ENCODE measurements around the gene ZDHHC4. TPM values are rescaled to one million over a fixed set of nuclear protein-coding genes. Genes with fewer than 3 reads are reported as not detected.

Gene ZDHHC4
- 24.1 TPM for total RNA-seq

- peak within 1 kb of the TSS; percentile 69 for H3K4me3 ChIP-seq (ENCODE audit: low read length)
- H3K4me1 ChIP-seq (ENCODE audit: insufficient read depth, low read length) = peaks cover 16% of the 10 kb centered on the region
- H3K27me3 ChIP-seq (ENCODE audit: insufficient read depth, low read length) = no peaks in the 10 kb centered on the region
- no peaks in the 10 kb centered on the region for H3K9me3 ChIP-seq (ENCODE audit: low read depth, low read length)
These were observed at the start of gene ZDHHC4 for GRCh38 chr7:6577369-6578113. Gene ZDHHC4, plus strand, starts transcription at chr7:6577454. Its CDS starts 3,108 bp downstream, at chr7:6580562.

GRCh38 chr7:6528401-6529130 is 48.7 kb upstream of the ZDHHC4 start:
- Histone ChIP-seq H3K9me3 (ENCODE audit: low read depth, low read length) (no peaks in the 10 kb centered on the region), H3K27me3 (ENCODE audit: insufficient read depth, low read length) (peaks cover 12% of the 10 kb centered on the region), H3K4me3 (ENCODE audit: low read length) (no peak overlapping the region), H3K4me1 (ENCODE audit: insufficient read depth, low read length) (peaks cover 13% of the 10 kb centered on the region)

DNA sequence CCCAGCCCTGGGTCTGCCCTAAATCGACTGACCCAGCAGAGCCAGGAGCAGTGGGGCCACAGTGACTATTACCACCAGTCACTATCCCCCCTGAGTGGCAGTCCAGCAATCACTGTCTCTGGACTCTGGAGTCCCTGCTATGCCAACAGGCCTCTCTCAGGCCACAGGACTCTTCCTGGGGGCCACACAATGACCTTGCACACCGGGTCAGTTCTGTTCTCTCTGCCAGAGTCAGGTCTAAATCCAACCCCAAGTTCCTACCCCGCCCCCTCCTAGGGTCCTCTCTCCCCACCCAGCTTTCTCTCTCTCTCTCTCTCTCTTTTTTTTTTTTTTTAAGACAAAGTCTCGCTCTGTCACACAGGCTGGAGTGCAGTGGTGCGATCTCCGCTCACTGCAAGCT is 47.6 kb upstream of the ZDHHC4 start:
- no peak overlapping the region for H3K4me3 ChIP-seq (ENCODE audit: low read length)
- no peaks in the 10 kb centered on the region for H3K9me3 ChIP-seq (ENCODE audit: low read depth, low read length)
- H3K27me3 ChIP-seq (ENCODE audit: insufficient read depth, low read length) = peaks cover 12% of the 10 kb centered on the region
- peaks cover 13% of the 10 kb centered on the region for H3K4me1 ChIP-seq (ENCODE audit: insufficient read depth, low read length)

DNA sequence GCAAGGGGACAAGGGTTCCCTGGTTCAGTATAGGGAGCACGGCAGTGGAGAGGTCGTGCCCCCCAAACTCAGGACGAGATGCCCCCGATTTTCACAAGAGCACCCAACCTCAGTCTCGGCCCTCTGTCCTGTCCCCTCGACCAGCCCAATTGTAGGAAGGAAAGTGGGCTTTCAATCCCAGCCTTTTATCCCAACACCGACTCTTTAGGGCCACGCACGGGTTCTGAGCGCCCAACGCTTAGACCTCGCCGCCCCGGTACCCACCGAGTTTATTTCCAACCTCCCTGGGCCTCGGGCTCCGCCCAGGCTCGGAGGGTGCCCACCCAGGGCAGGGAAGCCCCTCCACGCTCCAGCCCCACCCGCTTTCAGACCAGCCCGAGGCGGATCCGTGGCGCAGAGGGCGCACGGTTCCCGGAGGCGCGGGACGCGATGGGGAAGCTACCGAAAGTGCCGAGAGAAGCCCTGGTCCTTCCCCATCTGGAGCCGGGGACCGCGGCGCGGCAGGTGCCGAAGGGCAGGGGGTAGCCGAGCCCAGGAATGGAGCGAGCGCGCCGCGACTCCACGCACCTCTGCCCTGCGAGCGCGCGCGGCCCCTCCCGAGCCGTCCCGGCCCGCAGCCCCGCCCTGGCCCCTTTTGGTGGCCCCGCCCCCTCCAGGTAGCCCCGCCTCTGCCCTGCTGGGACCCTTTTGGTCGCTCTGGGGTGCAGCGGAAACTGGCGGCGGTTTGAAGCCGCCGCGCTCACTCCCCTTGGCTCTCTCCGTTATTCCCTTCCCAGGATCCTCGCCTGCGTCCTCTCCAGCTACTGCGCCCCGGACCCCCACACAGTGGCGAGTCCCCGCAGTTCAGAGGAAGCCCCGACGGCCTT is 46.4 kb upstream of the ZDHHC4 start:
- peak overlapping the region; percentile 41 for H3K4me3 ChIP-seq (ENCODE audit: low read length)
- peaks cover 13% of the 10 kb centered on the region for H3K4me1 ChIP-seq (ENCODE audit: insufficient read depth, low read length)
- peaks cover 15% of the 10 kb centered on the region for H3K27me3 ChIP-seq (ENCODE audit: insufficient read depth, low read length)
- H3K9me3 ChIP-seq (ENCODE audit: low read depth, low read length) = no peaks in the 10 kb centered on the region

- Histone ChIP-seq H3K9me3 (ENCODE audit: low read depth, low read length) (no peaks in the 10 kb centered on the region), H3K4me3 (ENCODE audit: low read length) (peak overlapping the region; percentile 41), H3K27me3 (ENCODE audit: insufficient read depth, low read length) (peaks cover 17% of the 10 kb centered on the region), H3K4me1 (ENCODE audit: insufficient read depth, low read length) (peaks cover 11% of the 10 kb centered on the region)
These were observed 45.6 kb upstream of the ZDHHC4 start for GRCh38 chr7:6531492-6532279.

GRCh38 chr7:6532516-6532915 is 44.7 kb upstream of the ZDHHC4 start:
- H3K27me3 ChIP-seq (ENCODE audit: insufficient read depth, low read length) = peaks cover 9% of the 10 kb centered on the region

GRCh38 chr7:6533893-6534495 is 43.3 kb upstream of the ZDHHC4 start:
- Histone ChIP-seq H3K4me3 (ENCODE audit: low read length) (no peak overlapping the region), H3K4me1 (ENCODE audit: insufficient read depth, low read length) (peaks cover 7% of the 10 kb centered on the region), H3K27me3 (ENCODE audit: insufficient read depth, low read length) (peaks cover 8% of the 10 kb centered on the region), H3K9me3 (ENCODE audit: low read depth, low read length) (no peaks in the 10 kb centered on the region)

More at GRCh38 chr7:6532516-6532915, 44.7 kb upstream of the ZDHHC4 start:
- Histone ChIP-seq H3K4me3 (ENCODE audit: low read length) (no peak overlapping the region), H3K9me3 (ENCODE audit: low read depth, low read length) (no peaks in the 10 kb centered on the region), H3K4me1 (ENCODE audit: insufficient read depth, low read length) (peaks cover 7% of the 10 kb centered on the region)

DNA sequence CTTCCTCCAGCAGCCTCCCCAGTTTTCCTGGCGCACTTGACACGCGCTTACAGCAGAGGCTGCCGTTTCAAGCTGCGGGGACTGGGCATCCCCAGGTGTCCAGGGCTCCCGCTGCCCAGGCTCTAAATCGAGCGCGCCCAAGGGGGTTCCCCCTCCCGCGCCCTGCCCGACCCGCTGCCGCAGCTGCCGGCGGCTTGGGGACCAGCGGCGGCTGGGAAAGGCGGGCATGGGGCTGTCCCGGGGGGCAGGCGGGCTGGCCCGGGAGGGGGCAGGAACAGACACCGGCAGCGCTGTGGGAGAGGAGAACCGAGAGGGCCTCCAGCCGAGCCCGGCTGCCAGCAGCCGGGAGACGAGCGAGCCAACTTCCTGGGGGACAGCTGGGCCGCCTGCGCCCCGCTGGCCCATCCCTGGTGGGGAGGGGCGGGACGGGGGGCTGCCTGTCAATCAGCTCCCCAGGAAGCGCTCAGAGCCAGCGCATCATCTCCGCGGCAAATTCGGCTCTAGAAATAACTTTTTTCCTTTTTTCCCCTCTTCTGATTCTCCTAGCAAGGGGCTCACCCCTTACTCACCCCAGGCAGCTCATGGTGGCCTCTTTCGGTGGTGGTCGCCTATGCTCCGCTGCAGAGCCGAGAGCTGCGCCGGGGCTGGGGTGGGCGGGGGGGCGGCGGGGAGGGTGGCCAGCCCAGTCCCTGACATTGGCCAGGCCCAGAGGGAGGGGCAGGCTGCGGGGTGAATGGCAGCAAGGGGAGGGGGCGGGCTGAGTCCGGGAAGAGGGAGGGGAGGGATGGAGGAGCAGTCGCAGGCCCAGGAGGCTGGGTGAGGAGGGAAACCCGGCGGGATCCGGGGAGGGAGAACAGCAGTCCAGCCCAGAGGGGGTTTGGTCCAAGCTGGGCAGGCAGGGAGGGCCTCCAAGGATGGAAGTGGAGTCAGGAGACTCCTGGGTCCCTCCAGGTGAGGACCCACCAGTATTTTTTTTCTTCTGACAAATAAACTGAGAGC is 40.7 kb upstream of the ZDHHC4 start:
- H3K27me3 ChIP-seq (ENCODE audit: insufficient read depth, low read length) = peaks cover 5% of the 10 kb centered on the region
- no peaks in the 10 kb centered on the region for H3K4me1 ChIP-seq (ENCODE audit: insufficient read depth, low read length)
- no peak overlapping the region for H3K4me3 ChIP-seq (ENCODE audit: low read length)
- no peaks in the 10 kb centered on the region for H3K9me3 ChIP-seq (ENCODE audit: low read depth, low read length)

DNA sequence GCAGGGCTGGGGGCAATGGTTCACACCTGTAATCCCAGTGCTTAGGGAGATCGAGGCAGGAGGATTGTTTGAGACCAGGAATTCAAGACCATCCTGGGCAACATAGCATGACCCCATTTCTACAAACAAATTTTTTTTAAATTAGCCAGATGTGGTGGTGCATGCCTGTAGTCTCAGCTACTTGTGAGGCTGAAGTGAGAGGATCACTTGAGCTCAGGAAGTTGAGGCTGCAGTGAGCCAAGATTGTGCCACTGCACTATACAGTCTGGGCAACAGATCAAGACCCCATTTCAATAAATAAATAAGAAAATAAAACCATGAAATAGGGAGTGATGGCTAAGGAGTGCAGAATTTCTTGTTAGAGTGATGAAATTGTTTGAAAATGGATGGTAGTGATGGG is 34.9 kb upstream of the ZDHHC4 start:
- Histone ChIP-seq H3K27me3 (ENCODE audit: insufficient read depth, low read length) (no peaks in the 10 kb centered on the region), H3K4me3 (ENCODE audit: low read length) (no peak overlapping the region), H3K4me1 (ENCODE audit: insufficient read depth, low read length) (peaks cover 10% of the 10 kb centered on the region), H3K9me3 (ENCODE audit: low read depth, low read length) (no peaks in the 10 kb centered on the region)

- Histone ChIP-seq H3K27me3 (ENCODE audit: insufficient read depth, low read length) (no peaks in the 10 kb centered on the region), H3K9me3 (ENCODE audit: low read depth, low read length) (no peaks in the 10 kb centered on the region), H3K4me3 (ENCODE audit: low read length) (no peak overlapping the region), H3K4me1 (ENCODE audit: insufficient read depth, low read length) (peaks cover 10% of the 10 kb centered on the region)
These were observed 31.7 kb upstream of the ZDHHC4 start for GRCh38 chr7:6545398-6546126.

DNA sequence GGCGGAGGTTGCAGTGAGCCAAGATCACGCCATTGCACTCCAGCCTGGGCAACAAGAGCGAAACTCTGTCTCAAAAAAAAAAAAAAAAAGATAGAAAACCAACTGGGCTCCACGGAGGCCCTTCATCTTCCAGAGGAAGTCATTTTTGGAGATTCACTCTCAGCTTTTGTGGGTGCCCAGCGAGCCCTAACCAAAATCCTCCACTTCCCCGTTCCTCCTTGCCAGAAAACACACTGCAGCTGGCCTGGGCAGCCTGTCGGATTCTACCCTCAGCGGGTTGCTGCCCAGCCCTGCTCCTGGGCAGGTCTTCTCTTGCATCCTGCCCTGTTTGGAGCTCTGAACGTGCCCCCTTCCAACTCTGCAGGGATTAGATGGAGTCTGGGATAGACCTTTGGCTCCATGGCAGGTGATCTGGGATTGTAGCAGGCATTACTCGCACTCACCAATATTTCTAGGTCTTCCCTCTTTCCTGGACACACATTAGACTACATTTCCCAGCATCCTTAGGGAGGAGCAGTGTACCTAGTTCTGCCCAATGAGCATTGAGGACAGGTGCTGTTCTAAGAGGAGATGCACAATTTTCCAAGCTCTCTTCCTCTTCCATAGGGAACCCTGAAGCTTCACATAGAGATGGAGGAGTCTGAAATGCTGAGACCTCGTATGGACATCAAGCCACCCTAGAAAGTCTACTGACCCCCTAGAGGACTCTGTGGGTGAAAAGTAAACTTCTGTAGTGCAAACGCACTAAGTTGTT is 30.6 kb upstream of the ZDHHC4 start:
- Histone ChIP-seq H3K4me3 (ENCODE audit: low read length) (no peak overlapping the region), H3K9me3 (ENCODE audit: low read depth, low read length) (no peaks in the 10 kb centered on the region), H3K27me3 (ENCODE audit: insufficient read depth, low read length) (no peaks in the 10 kb centered on the region), H3K4me1 (ENCODE audit: insufficient read depth, low read length) (peaks cover 10% of the 10 kb centered on the region)

DNA sequence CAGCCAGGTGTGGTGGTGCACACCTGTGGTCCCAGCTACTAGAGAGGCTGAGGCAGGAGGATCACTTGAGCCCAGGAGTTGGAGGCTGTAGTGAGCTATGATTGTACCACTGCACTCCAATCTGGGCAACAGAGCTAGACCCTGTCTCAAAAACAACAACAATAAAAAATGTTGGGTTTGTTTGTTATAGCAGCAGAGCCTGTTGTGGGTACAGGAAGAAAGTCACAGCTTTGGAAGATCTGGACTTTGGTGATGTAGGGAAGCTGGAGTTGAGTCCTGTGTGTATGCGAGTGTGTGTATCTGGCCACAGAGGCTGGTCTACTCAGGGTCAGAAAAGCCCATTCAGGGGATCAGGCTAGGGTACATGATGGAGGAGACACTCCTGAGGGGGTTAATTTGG is 29.9 kb upstream of the ZDHHC4 start:
- Histone ChIP-seq H3K27me3 (ENCODE audit: insufficient read depth, low read length) (no peaks in the 10 kb centered on the region), H3K4me3 (ENCODE audit: low read length) (no peak overlapping the region), H3K4me1 (ENCODE audit: insufficient read depth, low read length) (peaks cover 10% of the 10 kb centered on the region), H3K9me3 (ENCODE audit: low read depth, low read length) (no peaks in the 10 kb centered on the region)

Measured in mononuclear cell (primary cell).